Retinal pigment epithelial cell (primary cell): ENCODE measurements around the gene PBRM1.

ENCODE experiments used
- DNase-seq: peaks from one replicate; pipeline ENCODE4 v3.0.0-alpha.2; 2010; ENCODE audit warnings: low read depth
- H3K4me3 ChIP-seq: 2 replicates; pipeline ENCODE4 v1.5.1; 2011; ENCODE audit warnings: mild to moderate bottlenecking, low read length, control low read depth, moderate library complexity
- CTCF ChIP-seq: conservative IDR thresholded peaks from 2 replicates; pipeline ENCODE4 v1.5.1; 2011; ENCODE audit warnings: low read depth, low read length, control low read depth, inconsistent platforms

PBRM1 gene

DNA sequence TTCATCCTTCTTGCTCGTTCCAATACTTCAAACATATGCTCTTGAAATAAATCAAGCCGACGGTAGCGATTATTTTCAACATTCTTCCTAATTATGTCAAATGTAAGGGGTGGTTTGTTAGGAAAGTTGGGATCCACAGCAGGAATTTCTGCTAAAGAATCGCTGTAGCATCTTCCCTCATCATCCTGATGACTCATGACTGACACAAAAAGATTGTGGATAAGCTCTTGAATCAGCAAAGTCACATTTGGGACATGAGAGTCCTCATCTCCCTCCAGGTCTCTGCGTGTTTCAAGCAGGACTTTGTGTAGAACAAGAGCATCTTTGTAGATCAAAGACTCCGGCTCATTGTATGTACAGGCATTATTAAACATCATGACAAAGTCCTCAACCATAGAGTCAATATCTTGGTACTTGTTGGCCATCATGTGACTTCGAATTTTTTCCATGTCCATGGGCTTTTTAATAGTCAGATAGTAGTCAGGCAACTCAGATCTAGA, 76.3 kb downstream of the PBRM1 start:
- no peak overlapping the region for H3K4me3 ChIP-seq
- DNase-seq, result no peak
- no peak for TF ChIP-seq CTCF

DNA sequence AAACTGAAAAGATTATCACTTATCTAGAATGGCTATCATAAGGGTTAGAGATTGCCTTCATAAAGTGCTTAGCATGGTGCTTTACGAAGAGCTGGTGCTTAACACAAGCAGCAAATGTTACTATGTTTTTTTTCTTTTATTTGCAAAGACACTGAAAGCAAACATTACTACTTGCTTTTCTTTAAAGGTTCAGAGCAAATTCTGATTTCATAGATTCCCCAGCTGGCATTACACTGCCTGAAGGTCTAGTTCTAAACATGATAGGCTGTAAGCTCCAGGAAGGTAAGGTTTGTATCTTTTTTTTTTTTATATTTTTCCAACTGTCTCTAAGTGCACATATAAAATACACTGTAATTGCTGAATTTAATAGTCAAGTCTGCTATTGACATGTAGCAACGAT, 77.4 kb downstream of the PBRM1 start:
- no peak for TF ChIP-seq CTCF
- H3K4me3 ChIP-seq, result no peak overlapping the region
- DNase-seq, result no peak

DNA sequence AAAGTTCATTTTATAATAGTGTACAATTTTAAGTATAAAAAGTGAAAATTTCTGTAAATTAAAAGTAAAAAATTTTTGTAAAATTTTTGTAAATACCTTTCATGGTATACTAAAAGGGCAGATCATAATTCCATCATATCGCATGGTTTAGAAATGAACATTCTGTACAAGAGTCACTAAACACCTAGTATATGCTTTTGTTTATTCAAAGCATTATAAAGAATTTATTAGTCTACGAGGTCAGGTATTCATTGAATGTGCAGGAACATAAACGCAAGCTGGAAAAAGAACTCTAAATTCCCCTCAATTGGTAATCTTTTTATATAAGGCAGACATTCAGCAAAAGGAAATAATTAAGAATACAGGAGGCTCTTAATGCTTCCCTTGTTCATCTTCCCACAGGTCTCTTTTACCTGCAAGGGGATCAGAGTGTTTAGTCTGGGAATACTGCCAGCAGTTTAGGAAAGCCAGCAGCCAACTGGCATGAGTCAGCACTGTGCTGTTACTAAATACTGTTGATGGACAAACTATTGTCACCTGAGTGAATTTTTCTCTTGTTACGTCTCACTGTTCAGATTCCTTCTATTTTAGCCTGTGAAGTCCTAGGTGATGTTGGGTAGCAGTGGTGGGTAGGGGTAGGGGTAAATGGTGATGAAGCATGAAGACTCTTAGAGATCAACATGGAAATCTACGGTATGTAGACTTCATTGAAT, 79.2 kb downstream of the PBRM1 start:
- H3K4me3 ChIP-seq, result no peak overlapping the region
- peak; percentile 60 for DNase-seq
- TF ChIP-seq CTCF, result no peak

GRCh38 chr3:52600258-52600657, 85.5 kb downstream of the PBRM1 start:
- no peak for TF ChIP-seq CTCF
- no peak overlapping the region for H3K4me3 ChIP-seq
- no peak for DNase-seq

DNA sequence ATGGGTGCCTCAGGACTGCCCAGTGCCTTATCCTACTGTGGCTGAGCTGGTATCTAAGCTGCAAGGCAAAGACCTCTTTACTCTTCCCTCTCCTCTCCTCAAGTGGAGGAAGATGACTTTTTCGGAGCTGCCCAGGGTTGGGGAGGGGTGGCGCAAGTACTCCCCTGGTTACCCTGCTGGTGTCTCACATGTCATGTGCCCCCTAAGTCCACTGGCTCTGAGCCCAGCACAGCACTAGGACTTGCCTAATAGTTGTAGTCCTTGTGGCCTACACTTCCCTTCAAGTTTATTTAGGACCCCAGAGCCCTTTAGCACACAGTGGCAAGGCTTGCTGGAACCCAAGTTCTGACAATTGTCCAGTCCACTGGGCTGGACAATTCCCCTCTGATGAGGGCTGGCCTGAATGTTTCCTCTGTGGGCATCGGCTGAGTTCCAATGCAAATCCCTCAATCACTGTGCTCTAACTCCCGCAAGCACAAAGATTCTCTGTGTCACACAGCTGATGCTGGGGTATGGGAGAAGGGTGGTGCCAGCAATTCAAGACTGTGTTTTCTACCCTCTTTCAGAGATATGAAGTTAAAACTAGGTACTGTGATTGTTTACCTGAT, 89.0 kb downstream of the PBRM1 start:
- no peak for DNase-seq
- H3K4me3 ChIP-seq, result no peak overlapping the region
- no peak for TF ChIP-seq CTCF

GRCh38 chr3:52593103-52593502, 92.6 kb downstream of the PBRM1 start:
- no peak overlapping the region for H3K4me3 ChIP-seq
- TF ChIP-seq CTCF, result no peak
- DNase-seq, result no peak
